Ovary (tissue), 3 donors: ENCODE data around the gene PDCD6IP.

ENCODE experiments used
- EP300 ChIP-seq: sonication (generic); formaldehyde crosslinking; IDR thresholded peaks from one replicate; pipeline ENCODE4 v1.6.1; 2017; ENCODE audit warnings: antibody characterized with exemption
- POLR2A ChIP-seq: fragments of 450-650 bp; IDR thresholded peaks from one replicate; pipeline ENCODE4 v1.6.1; 2017; ENCODE audit warnings: antibody characterized with exemption, mild to moderate bottlenecking, moderate library complexity
- TF ChIP-seq, protein P1 (sequence below), 3 donors: fragments of 450-650 bp in 2 of 3; fragments of 200-600 bp in 1 of 3; IDR thresholded peaks; one replicate each; pipeline versions ENCODE4 v1.5.1 to v1.8.0; 2016 to 2022; ENCODE audit warnings: antibody characterized with exemption in 3 of 3, mild to moderate bottlenecking in 1 of 3
- donor health status: DM: no; HTN: no; CAD: no.

DNA sequence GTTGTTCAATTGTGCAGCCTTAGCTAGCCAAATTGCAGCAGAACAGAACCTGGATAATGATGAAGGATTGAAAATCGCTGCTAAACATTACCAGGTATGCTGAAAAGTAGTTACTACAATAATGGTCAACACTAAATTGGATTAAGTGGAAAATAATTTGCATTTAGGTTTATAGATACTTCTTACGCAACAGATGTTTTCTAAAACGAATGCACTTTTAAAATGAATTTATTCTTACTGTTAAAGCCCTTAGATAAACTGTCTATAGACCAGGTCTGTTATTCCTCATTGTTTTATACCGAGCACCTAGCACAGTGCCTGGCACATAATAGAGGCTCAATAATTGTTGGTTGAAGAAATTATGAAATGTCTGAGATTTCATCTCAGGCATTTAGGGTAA is 23.6 kb downstream of the PDCD6IP start:
- TF ChIP-seq POLR2A (no peak), EP300 (no peak)
- TF ChIP-seq, protein P1, sequence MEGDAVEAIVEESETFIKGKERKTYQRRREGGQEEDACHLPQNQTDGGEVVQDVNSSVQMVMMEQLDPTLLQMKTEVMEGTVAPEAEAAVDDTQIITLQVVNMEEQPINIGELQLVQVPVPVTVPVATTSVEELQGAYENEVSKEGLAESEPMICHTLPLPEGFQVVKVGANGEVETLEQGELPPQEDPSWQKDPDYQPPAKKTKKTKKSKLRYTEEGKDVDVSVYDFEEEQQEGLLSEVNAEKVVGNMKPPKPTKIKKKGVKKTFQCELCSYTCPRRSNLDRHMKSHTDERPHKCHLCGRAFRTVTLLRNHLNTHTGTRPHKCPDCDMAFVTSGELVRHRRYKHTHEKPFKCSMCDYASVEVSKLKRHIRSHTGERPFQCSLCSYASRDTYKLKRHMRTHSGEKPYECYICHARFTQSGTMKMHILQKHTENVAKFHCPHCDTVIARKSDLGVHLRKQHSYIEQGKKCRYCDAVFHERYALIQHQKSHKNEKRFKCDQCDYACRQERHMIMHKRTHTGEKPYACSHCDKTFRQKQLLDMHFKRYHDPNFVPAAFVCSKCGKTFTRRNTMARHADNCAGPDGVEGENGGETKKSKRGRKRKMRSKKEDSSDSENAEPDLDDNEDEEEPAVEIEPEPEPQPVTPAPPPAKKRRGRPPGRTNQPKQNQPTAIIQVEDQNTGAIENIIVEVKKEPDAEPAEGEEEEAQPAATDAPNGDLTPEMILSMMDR (IDR thresholded peaks at IDR 0.05) = no peak
